Activated CD8-positive, alpha-beta T cell treated with anti-CD3 and anti-CD28 coated beads for 36 hours (primary cell): ENCODE measurements around the gene PGBD1. TPM values are rescaled to one million over a fixed set of nuclear protein-coding genes. Genes with fewer than 3 reads are reported as not detected.

Experiments
- ATAC-seq: fragments of 200-7000 bp; cut with Tn5 transposase; one replicate; pipeline ENCODE4 v1.10.0; 2021; ENCODE audit warnings: mild to moderate bottlenecking, moderate library complexity
- CTCF ChIA-PET: fragments of 350-600 bp; sonication (Branson Sonifier 250); formaldehyde crosslinking; loops from one replicate; lab custom pipeline; 2021; ENCODE audit warnings: antibody characterized with exemption; lab: Charles Lee
- POLR2A ChIA-PET: fragments of 350-600 bp; sonication (Branson Sonifier 250); formaldehyde crosslinking; loops from one replicate; lab custom pipeline; 2021; ENCODE audit warnings: antibody characterized with exemption; lab: Charles Lee
- DNase-seq: peaks from one replicate; pipeline ENCODE4 v3.0.0-alpha.2; 2020
- H3K27ac Mint-ChIP-seq: one replicate; pipeline ENCODE4 v1.8.0; 2021; ENCODE audit warnings: mild to moderate bottlenecking, mixed read lengths
- H3K27me3 Mint-ChIP-seq: one replicate; pipeline ENCODE4 v1.8.0; 2021; ENCODE audit warnings: mixed read lengths
- H3K36me3 Mint-ChIP-seq: one replicate; pipeline ENCODE4 v1.8.0; 2021; ENCODE audit warnings: low read depth, mixed read lengths
- H3K4me1 Mint-ChIP-seq: one replicate; pipeline ENCODE4 v1.8.0; 2021; ENCODE audit warnings: low read depth, mixed read lengths
- H3K4me3 Mint-ChIP-seq: one replicate; pipeline ENCODE4 v1.8.0; 2021; ENCODE audit warnings: mild to moderate bottlenecking, moderate library complexity, mixed read lengths
- H3K9me3 Mint-ChIP-seq: one replicate; pipeline ENCODE4 v1.8.0; 2021; ENCODE audit warnings: mixed read lengths
- CTCF ChIP-seq: fragments of 200-600 bp; IDR thresholded peaks from one replicate; pipeline ENCODE4 v1.8.0; 2022; ENCODE audit warnings: antibody characterized with exemption, mild to moderate bottlenecking
- intact Hi-C: fragments of 100-400 bp; cut with micrococcal nuclease; formaldehyde crosslinking; loops from one replicate; pipeline ENCODE4 v1.10.0; 2022
- total RNA-seq, 2 experiments: library from RNA; stranded (reverse); gene quantifications; one replicate each; pipeline ENCODE4 v1.2.3, GENCODE V29; 2021

PGBD1 gene
- total RNA-seq, 2 experiments from 2014 or later, result 2.2 to 2.4 TPM

GRCh38 chr6:28266962-28267694, 14.2 kb upstream of the PGBD1 start, which contains the start of gene ZSCAN26:
Gene ZSCAN26, plus strand, starts transcription at chr6:28267143. Its CDS starts 4,777 bp downstream, at chr6:28271920.
- ATAC-seq (peak; percentile 94), DNase-seq (peak; percentile 93)
- Mint-ChIP-seq H3K27ac (no peak within 1 kb of the TSS), H3K36me3 (peaks cover 3% of the 10 kb centered on the region), H3K4me1 (peaks cover 28% of the 10 kb centered on the region), H3K4me3 (no peak within 1 kb of the TSS), H3K9me3 (peaks cover 2% of the 10 kb centered on the region), H3K27me3 (no peaks in the 10 kb centered on the region)
- POLR2A ChIA-PET, result interaction anchor here (0.8 to 1.6 kb wide), 16 partner anchors 9 to 402 kb away, joined by 3 to 8 read pairs (median 4); partner anchors contain the start of genes ZKSCAN4, ZKSCAN8 and ZSCAN31
- CTCF ChIA-PET, result interaction anchor here (0.7 to 2.7 kb wide), 9 partner anchors 14 to 130 kb away, joined by 3 to 17 read pairs (median 3); partner anchors contain the start of genes PGBD1, ZKSCAN4 and ZKSCAN8
- no peak for TF ChIP-seq CTCF
- intact Hi-C loops, result loop anchor here (10.0 kb wide), 1 partner anchor 88 kb away; no protein-coding TSS in a partner anchor

GRCh38 chr6:28267695-28268059, 13.7 kb upstream of the PGBD1 start:
- H3K36me3 Mint-ChIP-seq, result peaks cover 9% of the 10 kb centered on the region
- DNase-seq, result no peak
- POLR2A ChIA-PET, result interaction anchor here (0.8 to 1.6 kb wide), 10 partner anchors 14 to 403 kb away, joined by 3 to 8 read pairs (median 4); partner anchors contain the start of genes ZKSCAN4, ZKSCAN8 and ZSCAN31
- H3K4me1 Mint-ChIP-seq, result peaks cover 28% of the 10 kb centered on the region
- ATAC-seq, result no peak
- intact Hi-C loops, result loop anchor here (10.0 kb wide), 1 partner anchor 87 kb away; no protein-coding TSS in a partner anchor
- CTCF ChIA-PET, result interaction anchor here (0.7 to 2.7 kb wide), 7 partner anchors 14 to 127 kb away, joined by 3 to 17 read pairs (median 3); partner anchors contain the start of genes PGBD1, ZKSCAN4 and ZKSCAN8
- no peak overlapping the region for H3K27ac Mint-ChIP-seq
- peaks cover 2% of the 10 kb centered on the region for H3K9me3 Mint-ChIP-seq
- H3K27me3 Mint-ChIP-seq, result no peaks in the 10 kb centered on the region
- TF ChIP-seq CTCF, result no peak
- H3K4me3 Mint-ChIP-seq, result no peak overlapping the region

GRCh38 chr6:28269492-28269891, 11.9 kb upstream of the PGBD1 start:
- H3K27ac Mint-ChIP-seq, result peak overlapping the region; percentile 69
- H3K36me3 Mint-ChIP-seq, result peaks cover 15% of the 10 kb centered on the region
- ChIA-PET CTCF (no interaction called here), POLR2A (interaction anchor here (1.2 kb wide), 1 partner anchor 10 kb away, joined by 3 read pairs; no protein-coding TSS in a partner anchor)
- no peak overlapping the region for H3K4me3 Mint-ChIP-seq
- no peak for TF ChIP-seq CTCF
- no peaks in the 10 kb centered on the region for H3K27me3 Mint-ChIP-seq
- no peak for DNase-seq
- H3K9me3 Mint-ChIP-seq, result peaks cover 2% of the 10 kb centered on the region
- H3K4me1 Mint-ChIP-seq, result peaks cover 26% of the 10 kb centered on the region
- ATAC-seq, result peak; percentile 47
- intact Hi-C loops, result loop anchor here (10.0 kb wide), 1 partner anchor 85 kb away; no protein-coding TSS in a partner anchor

- H3K4me1 Mint-ChIP-seq, result peaks cover 15% of the 10 kb centered on the region
- POLR2A ChIA-PET, result interaction anchor here (0.6 kb wide), 1 partner anchor 24 kb away, joined by 3 read pairs; no protein-coding TSS in a partner anchor
- ATAC-seq, result no peak
- peaks cover 36% of the 10 kb centered on the region for H3K36me3 Mint-ChIP-seq
- no peaks in the 10 kb centered on the region for H3K27me3 Mint-ChIP-seq
- peak overlapping the region; percentile 40 for H3K27ac Mint-ChIP-seq
- DNase-seq, result no peak
- intact Hi-C loops, result no loop called here
- CTCF ChIA-PET, result interaction anchor here (0.7 kb wide), 1 partner anchor 9 kb away, joined by 3 read pairs; no protein-coding TSS in a partner anchor
- no peak for TF ChIP-seq CTCF
- no peaks in the 10 kb centered on the region for H3K9me3 Mint-ChIP-seq
- no peak overlapping the region for H3K4me3 Mint-ChIP-seq
Observed at GRCh38 chr6:28274888-28275287, 6.5 kb upstream of the PGBD1 start.
